ENCODE results near the gene RASSF8. TPM values are rescaled to one million over a fixed set of nuclear protein-coding genes. Genes with fewer than 3 reads are reported as not detected.
A peak's percentile ranks its signal among the peaks of the same experiment; 100 is the strongest.

RASSF8 gene
- total and polyA plus RNA-seq, 2 donors (not counting 3 experiments of a cell fraction or from before 2014, with no cell fraction given) = 11.1 to 59.3 TPM

DNA sequence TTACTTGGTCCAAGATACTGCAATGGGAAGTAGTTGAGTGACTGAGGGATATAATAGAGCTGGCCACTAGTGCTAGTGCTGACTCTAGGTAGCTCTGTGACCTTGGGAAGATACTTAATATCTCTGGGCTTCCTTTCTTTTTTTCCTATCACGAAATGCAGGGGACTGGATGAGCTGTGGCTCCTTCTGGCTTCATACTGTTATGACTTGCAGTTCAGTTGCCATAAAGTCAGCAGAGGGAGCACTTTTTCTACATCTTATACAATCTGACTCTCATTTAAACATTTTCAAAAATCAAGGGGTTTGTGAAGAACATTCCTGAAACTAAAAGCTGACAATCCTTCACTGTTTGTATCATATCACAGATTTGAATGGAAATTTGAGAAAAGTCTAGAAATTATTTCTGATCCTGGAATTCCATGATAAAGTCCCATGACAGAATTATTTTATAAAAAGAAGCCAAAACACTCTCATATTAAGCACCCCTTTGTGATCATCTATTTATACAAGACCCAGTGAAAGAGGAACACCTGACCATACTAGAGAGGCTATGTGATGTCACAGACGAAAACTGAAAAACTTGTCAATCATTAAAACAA, 161.0 kb downstream of the RASSF8 start:
- ChIA-PET CTCF (interaction anchor here (0.5 to 2.8 kb wide), 82 partner anchors 9 to 896 kb away, joined by 3 to 48 read pairs (median 4); partner anchors contain the start of gene SSPN), POLR2A (no interaction called here)
- Histone ChIP-seq H4K20me1 (replicated peaks; ENCODE audit: control insufficient read depth, extremely low read depth, insufficient read depth, low read length) (no peaks in the 10 kb centered on the region), H3K4me2 (ENCODE audit: insufficient read depth, low read length) (no peak overlapping the region), H3K27ac (ENCODE audit: insufficient read depth, low read depth, low read length) (no peak overlapping the region), H3K4me1 (ENCODE audit: control insufficient read depth, extremely low read depth, insufficient read depth, low read length) (peaks cover 20% of the 10 kb centered on the region), H3K9me1 (replicated peaks; ENCODE audit: control insufficient read depth, extremely low read depth, insufficient read depth, low read length) (no peaks in the 10 kb centered on the region), H3K36me3 (ENCODE audit: control insufficient read depth in 2 of 2, extremely low read depth in 1 of 2, insufficient read depth in 2 of 2, low read length in 2 of 2) (no peaks in the 10 kb centered on the region), H2AFZ (ENCODE audit: low read depth, low read length) (no peak overlapping the region), H3K9ac (replicated peaks; ENCODE audit: extremely low read depth, insufficient read depth, low read length) (no peak overlapping the region), H3K27me3 (ENCODE audit: control insufficient read depth in 2 of 2, insufficient read depth in 2 of 2, low read length in 2 of 2) (peaks cover 11 to 18% of the 10 kb centered on the region in 2 experiments), H3K9me3 (replicated peaks; ENCODE audit: control insufficient read depth, insufficient read depth, low read length) (no peaks in the 10 kb centered on the region), H3K79me2 (ENCODE audit: control insufficient read depth, insufficient read depth, low read length) (no peaks in the 10 kb centered on the region), H3K4me3 (replicated peaks in 1 of 3; ENCODE audit: insufficient read depth in 1 of 3, low read depth in 1 of 3, low read length in 3 of 3) (no peak overlapping the region)
- TF ChIP-seq, protein P1, sequence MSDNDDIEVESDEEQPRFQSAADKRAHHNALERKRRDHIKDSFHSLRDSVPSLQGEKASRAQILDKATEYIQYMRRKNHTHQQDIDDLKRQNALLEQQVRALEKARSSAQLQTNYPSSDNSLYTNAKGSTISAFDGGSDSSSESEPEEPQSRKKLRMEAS (IDR thresholded peaks at IDR 0.05; ENCODE audit: insufficient read depth, insufficient read length) = no peak
- TF ChIP-seq, protein P2, sequence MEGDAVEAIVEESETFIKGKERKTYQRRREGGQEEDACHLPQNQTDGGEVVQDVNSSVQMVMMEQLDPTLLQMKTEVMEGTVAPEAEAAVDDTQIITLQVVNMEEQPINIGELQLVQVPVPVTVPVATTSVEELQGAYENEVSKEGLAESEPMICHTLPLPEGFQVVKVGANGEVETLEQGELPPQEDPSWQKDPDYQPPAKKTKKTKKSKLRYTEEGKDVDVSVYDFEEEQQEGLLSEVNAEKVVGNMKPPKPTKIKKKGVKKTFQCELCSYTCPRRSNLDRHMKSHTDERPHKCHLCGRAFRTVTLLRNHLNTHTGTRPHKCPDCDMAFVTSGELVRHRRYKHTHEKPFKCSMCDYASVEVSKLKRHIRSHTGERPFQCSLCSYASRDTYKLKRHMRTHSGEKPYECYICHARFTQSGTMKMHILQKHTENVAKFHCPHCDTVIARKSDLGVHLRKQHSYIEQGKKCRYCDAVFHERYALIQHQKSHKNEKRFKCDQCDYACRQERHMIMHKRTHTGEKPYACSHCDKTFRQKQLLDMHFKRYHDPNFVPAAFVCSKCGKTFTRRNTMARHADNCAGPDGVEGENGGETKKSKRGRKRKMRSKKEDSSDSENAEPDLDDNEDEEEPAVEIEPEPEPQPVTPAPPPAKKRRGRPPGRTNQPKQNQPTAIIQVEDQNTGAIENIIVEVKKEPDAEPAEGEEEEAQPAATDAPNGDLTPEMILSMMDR (IDR thresholded peaks at IDR 0.05; ENCODE audit: extremely low read depth in 1 of 2, insufficient read depth in 1 of 2, low read depth in 1 of 2, low read length in 2 of 2) = peak; percentile 44 to 49
- DNase-seq (ENCODE audit: low read depth, low spot score) (peak; percentile 67), FAIRE-seq (peak; percentile 95)
- intact Hi-C loops (cut with micrococcal nuclease) (loop anchor here (1.0 to 5.0 kb wide), 4 partner anchors 315 to 713 kb away; partner anchors contain the start of gene ITPR2), dilution Hi-C loops (cut with MboI; ENCODE audit: extremely low pct_ligation_motif_present, low sequenced_read_pairs) (no loop called here)
- BruUV-seq (replicated peaks) = no TSS peak

DNA sequence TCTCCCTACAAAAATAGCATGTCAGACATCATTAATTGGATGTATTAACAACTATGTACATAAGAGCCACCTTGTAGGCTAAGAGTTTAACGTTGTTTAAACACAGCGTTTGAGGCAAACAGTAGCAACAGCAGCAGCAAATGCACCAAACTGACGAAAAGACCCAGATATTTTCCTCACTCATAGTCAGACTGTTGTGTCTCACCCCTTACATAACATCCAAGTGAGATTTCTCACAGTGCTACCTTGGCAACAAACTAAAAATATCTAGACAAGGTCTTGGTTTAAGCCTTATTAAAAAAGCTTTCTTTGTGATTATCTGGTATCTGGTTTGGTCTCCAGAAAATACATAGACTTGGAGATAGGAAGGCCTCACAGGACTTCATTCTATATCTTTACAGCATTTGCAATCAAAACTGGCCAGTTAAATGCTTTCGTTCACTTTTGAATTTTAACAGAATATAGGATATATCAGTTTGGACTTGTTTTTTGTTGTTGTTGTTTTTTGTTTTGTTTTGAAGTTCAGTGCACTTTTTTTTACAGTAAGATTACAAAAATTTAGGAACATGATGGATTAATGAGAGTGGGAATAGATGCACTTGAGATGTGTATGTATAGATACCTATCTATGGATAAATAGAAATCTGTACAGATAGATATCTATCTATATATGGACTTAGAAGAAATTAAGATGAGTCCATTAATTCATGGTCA, 162.2 kb downstream of the RASSF8 start:
- H3K79me2 ChIP-seq (ENCODE audit: control insufficient read depth, insufficient read depth, low read length) = no peaks in the 10 kb centered on the region
- no peak overlapping the region for H2AFZ ChIP-seq (ENCODE audit: low read depth, low read length)
- H3K27me3 ChIP-seq (ENCODE audit: control insufficient read depth in 2 of 2, insufficient read depth in 2 of 2, low read length in 2 of 2) = peaks cover 14 to 22% of the 10 kb centered on the region in 2 experiments
- CTCF ChIA-PET = interaction anchor here (0.9 to 4.4 kb wide), 10 partner anchors 74 to 581 kb away, joined by 3 to 48 read pairs (median 10); partner anchors contain the start of gene SSPN
- H3K9ac ChIP-seq (replicated peaks; ENCODE audit: extremely low read depth, insufficient read depth, low read length) = no peak overlapping the region
- no peaks in the 10 kb centered on the region for H3K36me3 ChIP-seq (ENCODE audit: control insufficient read depth in 2 of 2, extremely low read depth in 1 of 2, insufficient read depth in 2 of 2, low read length in 2 of 2)
- no peaks in the 10 kb centered on the region for H3K9me1 ChIP-seq (replicated peaks; ENCODE audit: control insufficient read depth, extremely low read depth, insufficient read depth, low read length)
- intact Hi-C loops (cut with micrococcal nuclease) = loop anchor here (5.0 to 10.0 kb wide), 3 partner anchors 77 to 404 kb away; partner anchors contain the start of gene SSPN
- no peak for TF ChIP-seq JUN (IDR thresholded peaks at IDR 0.05; ENCODE audit: borderline replicate concordance, insufficient read depth, insufficient read length, low read depth)
- TF ChIP-seq POLR2AphosphoS5 (IDR thresholded peaks at IDR 0.05; ENCODE audit: insufficient read depth, low read depth, low read length) = no peak
- TF ChIP-seq, protein P1 (IDR thresholded peaks at IDR 0.05; ENCODE audit: insufficient read depth, insufficient read length) = no peak
- TF ChIP-seq GATA2 (IDR thresholded peaks at IDR 0.05; ENCODE audit: insufficient read depth, insufficient read length, low read depth, low read length) = no peak
- no peak for TF ChIP-seq POLR2A (IDR thresholded peaks at IDR 0.05; ENCODE audit: low read depth, low read length)
- TF ChIP-seq, protein P2 (IDR thresholded peaks at IDR 0.05; ENCODE audit: extremely low read depth in 1 of 2, insufficient read depth in 1 of 2, low read depth in 1 of 2, low read length in 2 of 2) = no peak
- TF ChIP-seq EZH2 (IDR thresholded peaks at IDR 0.05; ENCODE audit: borderline replicate concordance, low read depth, low read length, severe bottlenecking) = no peak
- no peak for TF ChIP-seq MYC (IDR thresholded peaks at IDR 0.05; ENCODE audit: low read depth, low read length)
- no peak for TF ChIP-seq FOS (IDR thresholded peaks at IDR 0.05; ENCODE audit: borderline replicate concordance, insufficient read depth, low read length)
- no peak for DNase-seq (ENCODE audit: low read depth, low spot score)
- POLR2A ChIA-PET = no interaction called here
- H3K4me2 ChIP-seq (ENCODE audit: insufficient read depth, low read length) = no peak overlapping the region
- no peaks in the 10 kb centered on the region for H4K20me1 ChIP-seq (replicated peaks; ENCODE audit: control insufficient read depth, extremely low read depth, insufficient read depth, low read length)
- BruUV-seq (replicated peaks) = no TSS peak
- dilution Hi-C loops (cut with MboI; ENCODE audit: extremely low pct_ligation_motif_present, low sequenced_read_pairs) = no loop called here
- H3K9me3 ChIP-seq (replicated peaks; ENCODE audit: control insufficient read depth, insufficient read depth, low read length) = no peaks in the 10 kb centered on the region
- peaks cover 23% of the 10 kb centered on the region for H3K4me1 ChIP-seq (ENCODE audit: control insufficient read depth, extremely low read depth, insufficient read depth, low read length)
- peak; percentile 24 for FAIRE-seq
- H3K27ac ChIP-seq (ENCODE audit: insufficient read depth, low read depth, low read length) = no peak overlapping the region
- H3K4me3 ChIP-seq (replicated peaks in 1 of 3; ENCODE audit: insufficient read depth in 1 of 3, low read depth in 1 of 3, low read length in 3 of 3) = no peak overlapping the region

All from endothelial cell of umbilical vein (primary cell).